GM23338 (cell line): Measurements from ENCODE around the gene LPAR6. TPM values are rescaled to one million over a fixed set of nuclear protein-coding genes. Genes with fewer than 3 reads are reported as not detected.

ENCODE experiments used
- ATAC-seq: fragments of 200-7000 bp; cut with Tn5 transposase; 3 replicates; pipeline ENCODE4 v1.9.1; 2020
- DNase-seq: peaks from one replicate; pipeline ENCODE4 v3.0.0-alpha.2; 2015; ENCODE audit warnings: low spot score
- H2AFZ ChIP-seq: fragments of 200-600 bp; sonication (generic); 2 replicates; pipeline ENCODE4 v1.8.0; 2016; ENCODE audit warnings: antibody characterized with exemption, mild to moderate bottlenecking, moderate library complexity
- H3F3A ChIP-seq: fragments of 200-600 bp; sonication (generic); replicated peaks from 2 replicates; pipeline ENCODE4 v1.8.0; 2017; ENCODE audit warnings: antibody characterized with exemption, mixed run types, low read depth
- H3K27ac ChIP-seq: fragments of 200-600 bp; sonication (generic); 2 replicates; pipeline ENCODE4 v1.6.1; 2016; ENCODE audit warnings: low read depth
- H3K27me3 ChIP-seq: fragments of 200-600 bp; sonication (generic); 2 replicates; pipeline ENCODE4 v1.8.0; 2016; ENCODE audit warnings: mild to moderate bottlenecking, mixed run types, moderate library complexity; ENCODE audit not compliant: insufficient read depth
- H3K36me3 ChIP-seq: fragments of 200-600 bp; sonication (generic); 2 replicates; pipeline ENCODE4 v1.8.0; 2016; ENCODE audit warnings: mild to moderate bottlenecking; ENCODE audit not compliant: insufficient read depth
- H3K4me1 ChIP-seq: fragments of 200-600 bp; sonication (generic); 2 replicates; pipeline ENCODE4 v1.8.0; 2016; ENCODE audit warnings: mild to moderate bottlenecking, moderate library complexity; ENCODE audit not compliant: insufficient read depth
- H3K4me2 ChIP-seq: fragments of 200-600 bp; sonication (generic); 2 replicates; pipeline ENCODE4 v1.7.1; 2017; ENCODE audit warnings: mixed run types
- H3K4me3 ChIP-seq: fragments of 200-600 bp; sonication (generic); 2 replicates; pipeline ENCODE4 v1.6.1; 2016; ENCODE audit warnings: mixed run types
- H3K79me2 ChIP-seq: fragments of 200-600 bp; sonication (generic); replicated peaks from 2 replicates; pipeline ENCODE4 v1.8.0; 2017; ENCODE audit warnings: mild to moderate bottlenecking; ENCODE audit not compliant: insufficient read depth
- H3K9me2 ChIP-seq: fragments of 200-600 bp; sonication (generic); 2 replicates; pipeline ENCODE4 v1.8.0; 2017; ENCODE audit not compliant: insufficient read depth
- H4K20me1 ChIP-seq: fragments of 200-600 bp; sonication (generic); replicated peaks from 2 replicates; pipeline ENCODE4 v1.8.0; 2017; ENCODE audit warnings: mild to moderate bottlenecking; ENCODE audit not compliant: insufficient read depth
- H3K27ac Mint-ChIP-seq: 2 replicates; pipeline ENCODE4 v1.8.0; 2020; ENCODE audit warnings: inconsistent platforms, mild to moderate bottlenecking, moderate library complexity, mixed read lengths
- H3K27me3 Mint-ChIP-seq: 3 replicates; pipeline ENCODE4 v1.8.0; 2022; ENCODE audit warnings: low read depth, mild to moderate bottlenecking, moderate library complexity, mixed read lengths, inconsistent platforms; ENCODE audit not compliant: insufficient read depth, poor library complexity
- H3K36me3 Mint-ChIP-seq: 3 replicates; pipeline ENCODE4 v1.8.0; 2021; ENCODE audit warnings: low read depth, mild to moderate bottlenecking, inconsistent platforms, moderate library complexity, mixed read lengths
- H3K4me1 Mint-ChIP-seq: 3 replicates; pipeline ENCODE4 v1.8.0; 2020; ENCODE audit warnings: mild to moderate bottlenecking, inconsistent platforms, mixed read lengths
- H3K4me3 Mint-ChIP-seq: 3 replicates; pipeline ENCODE4 v1.8.0; 2021; ENCODE audit warnings: moderate library complexity, mild to moderate bottlenecking, inconsistent platforms, mixed read lengths
- H3K9me3 Mint-ChIP-seq: 3 replicates; pipeline ENCODE4 v1.8.0; 2020; ENCODE audit warnings: moderate library complexity, mild to moderate bottlenecking, inconsistent platforms, mixed read lengths
- CREB1 ChIP-seq: fragments of 250-450 bp; sonication (Bioruptor Pico); IDR thresholded peaks from 2 replicates; pipeline ENCODE4 v1.5.0; 2020; ENCODE audit warnings: low read depth, mild to moderate bottlenecking, moderate library complexity
- EZH2phosphoT487 ChIP-seq: fragments of 200-600 bp; sonication (generic); IDR thresholded peaks from one replicate; pipeline ENCODE4 v1.8.1; 2018; ENCODE audit warnings: antibody characterized with exemption; ENCODE audit not compliant: unreplicated experiment
- NANOG ChIP-seq: IDR thresholded peaks from 2 replicates; pipeline ENCODE4 v1.6.1; 2016; ENCODE audit warnings: antibody characterized with exemption, borderline replicate concordance
- POLR2AphosphoS5 ChIP-seq: IDR thresholded peaks from 2 replicates; pipeline ENCODE4 v1.6.1; 2016; ENCODE audit warnings: antibody characterized with exemption, low read depth
- REST ChIP-seq: IDR thresholded peaks from one replicate; pipeline ENCODE4 v1.6.1; 2018; ENCODE audit warnings: antibody characterized with exemption; ENCODE audit not compliant: unreplicated experiment
- STAT1 ChIP-seq: IDR thresholded peaks from one replicate; pipeline ENCODE4 v1.6.1; 2016; ENCODE audit warnings: antibody characterized with exemption; ENCODE audit not compliant: unreplicated experiment
- ZNF114 ChIP-seq: fragments of 250-450 bp; sonication (Bioruptor Pico); IDR thresholded peaks from 2 replicates; pipeline ENCODE4 v1.5.0; 2020; ENCODE audit warnings: mild to moderate bottlenecking, moderate library complexity
- ZNF331 ChIP-seq: fragments of 250-450 bp; sonication (Bioruptor Pico); IDR thresholded peaks from 2 replicates; pipeline ENCODE4 v1.5.0; 2020; ENCODE audit warnings: low read depth, mild to moderate bottlenecking, moderate library complexity
- ZNF462 ChIP-seq: fragments of 250-450 bp; sonication (Bioruptor Pico); IDR thresholded peaks from 2 replicates; pipeline ENCODE4 v1.5.0; 2020; ENCODE audit warnings: mild to moderate bottlenecking, moderate library complexity
- polyA plus RNA-seq: library from polyadenylated mRNA; unstranded; fragments of >200 nt; fragmentation: Nextera tagmentation; extraction: Ambion mirVana; gene quantifications from 2 replicates; pipeline ENCODE4 v1.2.1, GENCODE V29; 2016
- total RNA-seq: library from RNA; depleted of rRNA; stranded (reverse); fragments of >200 nt; shearing (Covaris generic); gene quantifications from 2 replicates; pipeline ENCODE4 v1.2.3, GENCODE V29; 2014
- TF ChIP-seq, protein P1 (sequence below), 2 experiments: fragments of 200-600 bp in 1 of 2; sonication (generic) in 1 of 2; conservative IDR thresholded peaks; 2 replicates each; pipeline versions ENCODE4 v1.5.1 to v1.6.1; 2016 to 2017; ENCODE audit warnings: antibody characterized with exemption in 2 of 2, low read depth in 2 of 2, mild to moderate bottlenecking in 2 of 2, moderate library complexity in 1 of 2

LPAR6 gene
- total and polyA plus RNA-seq, 2 experiments from 2014 or later, result 1.4 to 2.1 TPM

DNA sequence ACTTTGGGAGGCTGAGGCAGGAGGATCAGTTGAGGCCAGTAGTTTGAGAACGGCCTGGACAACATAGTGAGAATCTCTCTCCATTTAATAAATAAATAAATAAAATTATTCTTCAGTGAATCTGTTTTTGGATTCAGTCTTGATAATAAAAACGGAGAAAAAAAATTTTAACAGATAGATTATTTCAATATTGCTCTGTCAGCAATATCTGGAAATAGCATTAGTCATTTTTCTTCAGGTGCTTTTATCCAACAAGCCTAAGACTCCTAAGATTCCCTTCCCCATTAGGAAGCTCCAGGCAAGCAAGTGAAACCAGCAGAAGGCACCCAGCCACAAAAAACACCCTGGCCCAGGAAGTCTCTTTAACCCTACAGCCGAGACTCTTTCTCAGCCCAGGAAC is 21.3 kb upstream of the LPAR6 start (continued):
- TF ChIP-seq, protein P1, sequence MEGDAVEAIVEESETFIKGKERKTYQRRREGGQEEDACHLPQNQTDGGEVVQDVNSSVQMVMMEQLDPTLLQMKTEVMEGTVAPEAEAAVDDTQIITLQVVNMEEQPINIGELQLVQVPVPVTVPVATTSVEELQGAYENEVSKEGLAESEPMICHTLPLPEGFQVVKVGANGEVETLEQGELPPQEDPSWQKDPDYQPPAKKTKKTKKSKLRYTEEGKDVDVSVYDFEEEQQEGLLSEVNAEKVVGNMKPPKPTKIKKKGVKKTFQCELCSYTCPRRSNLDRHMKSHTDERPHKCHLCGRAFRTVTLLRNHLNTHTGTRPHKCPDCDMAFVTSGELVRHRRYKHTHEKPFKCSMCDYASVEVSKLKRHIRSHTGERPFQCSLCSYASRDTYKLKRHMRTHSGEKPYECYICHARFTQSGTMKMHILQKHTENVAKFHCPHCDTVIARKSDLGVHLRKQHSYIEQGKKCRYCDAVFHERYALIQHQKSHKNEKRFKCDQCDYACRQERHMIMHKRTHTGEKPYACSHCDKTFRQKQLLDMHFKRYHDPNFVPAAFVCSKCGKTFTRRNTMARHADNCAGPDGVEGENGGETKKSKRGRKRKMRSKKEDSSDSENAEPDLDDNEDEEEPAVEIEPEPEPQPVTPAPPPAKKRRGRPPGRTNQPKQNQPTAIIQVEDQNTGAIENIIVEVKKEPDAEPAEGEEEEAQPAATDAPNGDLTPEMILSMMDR (conservative IDR thresholded peaks at IDR 0.05; ENCODE audit: low read depth in 2 of 2), result no peak
- TF ChIP-seq EZH2phosphoT487, result no peak
- no peak for TF ChIP-seq ZNF114

GRCh38 chr13:48431987-48432615 is 19.2 kb upstream of the LPAR6 start:
- Mint-ChIP-seq H3K4me1 (no peaks in the 10 kb centered on the region), H3K4me3 (no peak overlapping the region), H3K9me3 (no peaks in the 10 kb centered on the region), H3K36me3 (no peaks in the 10 kb centered on the region), H3K27me3 (no peaks in the 10 kb centered on the region), H3K27ac (no peak overlapping the region)
- Histone ChIP-seq H3K27me3 (no peaks in the 10 kb centered on the region), H3F3A (no peaks in the 10 kb centered on the region), H3K27ac (no peak overlapping the region), H3K4me2 (no peak overlapping the region), H3K79me2 (no peaks in the 10 kb centered on the region), H3K36me3 (no peaks in the 10 kb centered on the region), H2AFZ (no peak overlapping the region), H3K9me2 (no peaks in the 10 kb centered on the region), H4K20me1 (no peaks in the 10 kb centered on the region), H3K4me3 (no peak overlapping the region), H3K4me1 (no peaks in the 10 kb centered on the region)
- no peak for TF ChIP-seq ZNF462 (CRISPR knock-in tag)
- TF ChIP-seq POLR2AphosphoS5, result no peak
- no peak for TF ChIP-seq CREB1 (CRISPR knock-in tag)
- TF ChIP-seq NANOG, result no peak
- TF ChIP-seq REST, result no peak
- no peak for TF ChIP-seq ZNF114
- no peak for TF ChIP-seq STAT1
- TF ChIP-seq ZNF331, result no peak
- no peak for DNase-seq
- no peak for ATAC-seq
